GM21367 (cell line): ENCODE data around the gene BCAS3.
"Not testable (repeated sequence)": the region's sequence is repeated elsewhere in the genome, so short reads cannot be mapped to it uniquely, and the experiment has no call there.

Experiments used
- ATAC-seq: cut with Tn5 transposase; IDR thresholded peaks from one replicate; pipeline ENCODE4 v1.9.1; 2021; ENCODE audit not compliant: unreplicated experiment

BCAS3 gene

GRCh38 chr17:61239327-61239726, 561.7 kb downstream of the BCAS3 start:
- ATAC-seq: no peak

GRCh38 chr17:61239953-61240352, 562.3 kb downstream of the BCAS3 start:
- no peak for ATAC-seq

DNA sequence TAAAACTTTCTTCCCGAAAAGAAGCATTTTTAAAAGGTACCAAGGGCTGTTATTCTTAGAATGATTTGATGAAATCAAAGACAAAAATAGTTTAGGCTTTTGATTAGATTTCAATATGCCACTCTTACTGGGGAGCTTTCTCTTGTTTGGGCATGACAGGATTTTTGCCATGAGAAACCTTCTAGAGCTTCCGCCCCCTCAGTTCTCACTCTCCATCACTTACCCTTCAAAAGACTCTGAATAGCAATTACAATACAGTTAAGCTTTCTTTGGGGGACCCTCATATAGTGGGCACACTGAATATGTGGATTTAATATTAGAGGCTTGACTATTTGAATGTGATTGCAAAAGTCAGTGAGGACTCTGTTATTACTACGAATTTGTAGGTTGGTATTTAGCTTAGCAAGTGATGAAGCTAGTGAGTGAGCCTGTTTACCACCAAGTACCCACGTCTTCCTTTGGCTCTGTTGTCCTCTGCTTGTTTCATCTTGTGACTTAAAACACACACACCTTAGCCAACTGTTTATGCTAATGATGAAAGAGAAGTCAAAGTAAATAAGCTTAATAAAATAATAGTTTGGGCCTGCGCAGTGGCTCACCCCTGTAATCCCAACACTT, 563.3 kb downstream of the BCAS3 start:
- no peak for ATAC-seq

- not testable (repeated sequence) for ATAC-seq
Observed at GRCh38 chr17:61244988-61245387, 567.3 kb downstream of the BCAS3 start.

DNA sequence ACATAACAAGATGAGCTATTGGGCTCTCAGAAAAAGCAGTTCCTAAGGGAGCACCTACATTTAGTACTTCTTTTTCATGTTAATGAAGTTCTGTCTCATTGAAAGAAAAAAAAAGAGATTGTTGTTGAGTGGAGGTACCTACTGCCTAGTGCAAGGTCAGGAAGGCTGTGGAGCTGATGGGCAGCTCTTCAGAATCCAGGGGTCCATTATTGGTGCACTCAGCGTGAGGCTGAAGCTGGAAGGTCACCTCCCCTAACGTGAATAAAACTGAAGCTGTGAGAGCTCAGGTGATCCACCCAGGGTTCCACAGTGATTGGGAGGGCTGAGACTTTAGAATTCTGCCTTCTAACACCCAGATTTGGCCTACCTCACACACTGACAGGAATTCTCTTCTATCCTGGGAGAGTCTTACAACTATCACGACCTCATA, 568.1 kb downstream of the BCAS3 start:
- no peak for ATAC-seq

DNA sequence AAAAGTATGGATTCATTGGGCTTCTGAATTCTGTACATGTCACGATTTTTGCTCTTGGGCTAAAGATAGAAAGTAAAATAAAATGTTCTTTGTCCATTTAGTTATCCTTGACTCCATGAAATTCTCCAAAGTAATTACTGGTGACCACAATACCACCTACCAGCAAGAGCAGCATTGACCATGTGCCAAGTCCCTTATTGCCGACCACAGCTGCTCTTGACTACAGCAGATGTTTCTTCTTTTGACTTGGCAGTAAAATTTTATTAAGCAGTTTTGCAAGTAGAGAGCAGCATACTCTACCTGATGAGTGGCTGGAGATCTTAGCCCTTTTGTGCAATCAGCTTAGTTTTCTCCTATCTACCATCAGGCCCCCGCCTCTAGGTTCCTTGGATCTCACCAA, 569.8 kb downstream of the BCAS3 start:
- ATAC-seq: no peak

GRCh38 chr17:61248399-61248798, 570.7 kb downstream of the BCAS3 start:
- no peak for ATAC-seq

DNA sequence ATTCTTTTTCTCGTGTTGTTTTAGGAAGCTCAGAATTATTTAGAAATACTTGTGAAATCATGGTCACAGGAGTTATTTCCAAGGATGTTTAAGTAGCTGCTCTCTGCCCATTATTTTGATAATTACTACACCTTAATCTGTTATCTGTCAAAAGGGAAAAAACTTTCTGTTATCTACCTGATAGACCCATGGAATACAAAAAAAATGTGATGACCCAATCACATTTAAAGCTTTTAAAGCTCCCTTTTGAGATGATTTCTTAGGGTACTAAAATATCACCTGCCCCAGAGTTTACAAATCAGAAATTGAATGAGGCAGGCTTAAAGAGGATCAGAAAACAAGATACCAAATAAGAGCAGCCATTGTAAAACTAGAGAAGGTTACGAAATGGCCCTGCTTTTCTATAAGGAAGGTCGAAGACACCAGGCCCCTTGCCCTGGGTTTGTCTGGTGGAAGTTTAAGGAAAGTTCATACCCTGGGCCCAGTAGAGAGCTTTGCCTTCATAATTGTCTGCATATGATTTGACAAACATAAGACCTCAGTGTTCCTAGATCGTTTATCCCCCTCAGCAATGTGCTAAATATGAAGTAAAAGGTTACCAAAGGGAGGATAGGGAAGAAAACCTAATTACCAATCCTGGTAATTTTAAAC, 572.1 kb downstream of the BCAS3 start:
- ATAC-seq: no peak

- ATAC-seq: no peak
Observed at GRCh38 chr17:61250335-61250890, 572.8 kb downstream of the BCAS3 start.

- no peak for ATAC-seq
Observed at GRCh38 chr17:61251939-61252865, 574.6 kb downstream of the BCAS3 start.

DNA sequence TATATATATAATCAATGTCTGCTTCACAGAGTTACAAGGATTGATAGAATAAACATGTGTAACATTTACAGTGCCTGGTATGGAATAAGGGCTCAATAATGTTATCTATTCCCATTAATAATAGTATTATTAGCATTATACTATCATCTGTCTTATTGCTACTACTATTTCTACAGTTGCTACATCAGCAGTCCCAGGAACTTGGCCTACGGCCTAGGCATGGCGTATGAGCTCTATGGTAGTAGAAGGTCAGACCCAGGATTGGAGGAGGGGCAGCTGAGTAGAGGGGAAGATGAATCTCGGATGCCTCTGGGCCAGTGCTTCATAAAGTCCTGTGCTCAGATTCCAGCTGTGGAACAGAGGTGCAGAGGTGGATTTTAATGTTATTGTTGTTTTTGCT, 575.7 kb downstream of the BCAS3 start:
- no peak for ATAC-seq

DNA sequence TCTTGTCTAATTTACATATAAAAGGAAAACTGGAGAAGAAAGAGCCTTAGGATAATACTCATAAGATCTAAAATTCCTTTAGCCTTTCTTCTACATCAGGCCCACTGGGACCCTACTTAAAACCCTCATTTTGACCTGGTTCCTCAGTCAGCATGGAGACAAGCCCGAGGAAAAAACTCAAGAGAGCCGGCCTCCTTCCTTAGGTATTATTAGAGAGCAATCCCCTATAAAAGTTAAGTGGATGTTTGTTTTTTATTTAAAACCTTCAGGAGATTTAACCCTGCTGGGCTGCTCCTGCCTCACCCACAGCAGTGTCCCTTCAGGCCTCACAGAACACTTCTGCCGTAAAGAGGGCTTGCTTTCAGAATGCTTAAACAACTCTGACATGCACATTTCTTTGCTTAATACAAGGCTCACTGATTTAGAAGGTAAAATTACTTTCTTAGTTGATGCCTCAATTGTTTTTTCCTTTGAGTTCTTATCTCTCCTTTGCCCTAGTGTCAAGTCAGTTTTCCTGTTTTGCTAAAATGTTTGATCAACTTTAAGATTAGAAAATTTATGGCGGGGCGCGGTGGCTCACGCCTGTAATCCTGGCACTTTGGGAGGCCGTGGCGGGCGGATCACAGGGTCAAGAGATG, 576.4 kb downstream of the BCAS3 start:
- no peak for ATAC-seq

GRCh38 chr17:61254904-61255303, 577.3 kb downstream of the BCAS3 start:
- no peak for ATAC-seq

DNA sequence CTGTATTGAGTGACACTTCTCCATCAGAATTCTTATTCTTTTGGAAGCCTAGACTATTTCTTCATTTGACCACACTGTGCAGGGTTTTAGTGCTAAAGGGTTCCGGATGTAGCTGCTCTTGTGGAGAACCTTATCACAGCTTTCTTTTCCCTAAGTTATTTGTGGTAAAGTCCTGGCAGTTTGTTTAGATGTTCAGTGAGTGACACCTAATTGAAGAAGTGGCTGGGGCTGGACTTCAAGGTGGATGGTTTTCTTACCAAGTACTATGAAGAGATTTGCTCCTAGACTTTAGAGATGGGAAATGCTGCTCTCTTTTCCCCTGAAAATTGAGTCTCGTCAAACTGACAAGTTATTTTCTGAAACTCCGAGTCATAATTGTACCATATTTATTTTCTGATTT, 578.0 kb downstream of the BCAS3 start:
- no peak for ATAC-seq

- ATAC-seq: no peak
Observed at GRCh38 chr17:61259360-61259759, 581.7 kb downstream of the BCAS3 start.

GRCh38 chr17:61260071-61260797, 582.6 kb downstream of the BCAS3 start:
- ATAC-seq: no peak

- no peak for ATAC-seq
Observed at GRCh38 chr17:61261001-61261637, 583.5 kb downstream of the BCAS3 start.

GRCh38 chr17:61265397-61265796, 587.7 kb downstream of the BCAS3 start:
- no peak for ATAC-seq

DNA sequence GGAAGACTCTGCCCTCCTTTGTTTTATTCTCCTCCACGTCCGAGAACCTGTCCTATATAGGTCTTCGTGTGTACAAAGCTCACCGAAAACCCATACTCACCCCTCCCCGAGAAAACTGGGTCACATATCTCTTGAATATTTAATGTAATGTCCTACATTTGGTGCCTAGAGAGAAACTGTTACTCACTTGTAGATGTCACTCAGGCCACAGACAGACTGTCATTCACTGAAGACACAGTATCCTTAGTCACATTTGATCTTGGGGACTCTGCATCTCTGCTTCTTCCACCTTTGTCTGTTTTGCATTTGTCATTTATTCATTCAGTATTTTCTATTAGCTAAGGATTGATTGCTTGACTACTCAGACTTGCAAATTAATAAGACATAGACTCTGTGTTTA, 590.2 kb downstream of the BCAS3 start:
- ATAC-seq: no peak

DNA sequence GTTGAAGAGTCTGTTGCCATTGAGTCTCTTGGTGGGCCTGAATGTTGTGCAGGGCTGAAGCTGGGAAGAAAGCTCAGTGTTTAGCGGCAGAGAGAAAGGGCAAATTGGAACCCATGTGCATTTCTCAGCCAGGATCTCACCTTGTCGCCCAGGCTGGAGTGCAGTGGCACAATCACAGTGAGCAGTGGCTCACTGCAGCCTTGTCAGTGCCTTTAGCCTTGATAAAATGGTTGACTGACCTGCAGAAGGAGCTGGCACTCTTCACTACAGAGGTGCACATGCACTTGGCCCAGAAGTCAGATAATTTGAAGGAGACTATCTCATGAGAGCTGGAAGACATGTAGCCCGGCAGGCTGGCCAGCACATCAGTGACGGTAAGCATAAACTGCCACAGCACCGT, 597.7 kb downstream of the BCAS3 start:
- no peak for ATAC-seq
